HuH-7 (cell line): Measurements from ENCODE around the gene POU3F2.

ENCODE experiments used
- DNase-seq: peaks from one replicate; pipeline ENCODE4 v3.0.0; 2011; ENCODE audit warnings: low spot score

The POU3F2 gene

GRCh38 chr6:98834060-98835031 lies at the start of gene POU3F2:
Gene POU3F2, plus strand, starts transcription at chr6:98834574. Its CDS starts 300 bp downstream, at chr6:98834874.
- peak; percentile 97 for DNase-seq

GRCh38 chr6:98787435-98787834 lies 46.9 kb upstream of the POU3F2 start:
- DNase-seq = no peak

- DNase-seq = no peak
Measured at GRCh38 chr6:98787961-98788360, 46.4 kb upstream of the POU3F2 start.

- DNase-seq = no peak
Measured at GRCh38 chr6:98794307-98794842, 40.0 kb upstream of the POU3F2 start.

- DNase-seq = no peak
Measured at GRCh38 chr6:98797217-98797994, 37.0 kb upstream of the POU3F2 start.

- no peak for DNase-seq
Measured at GRCh38 chr6:98800866-98801265, 33.5 kb upstream of the POU3F2 start.

- DNase-seq = no peak
Measured at GRCh38 chr6:98808541-98809210, 25.7 kb upstream of the POU3F2 start.

GRCh38 chr6:98812220-98812619 lies 22.2 kb upstream of the POU3F2 start:
- DNase-seq = no peak

- no peak for DNase-seq
Measured at GRCh38 chr6:98816799-98817198, 17.6 kb upstream of the POU3F2 start.

GRCh38 chr6:98821756-98822405 lies 12.5 kb upstream of the POU3F2 start:
- no peak for DNase-seq

- no peak for DNase-seq
Measured at GRCh38 chr6:98823428-98824161, 10.8 kb upstream of the POU3F2 start.

GRCh38 chr6:98824162-98824901 lies 10.0 kb upstream of the POU3F2 start:
- DNase-seq = no peak

GRCh38 chr6:98824902-98825599 lies 9.3 kb upstream of the POU3F2 start:
- no peak for DNase-seq

- DNase-seq = no peak
Measured at GRCh38 chr6:98825600-98826230, 8.7 kb upstream of the POU3F2 start.

GRCh38 chr6:98827295-98828159 lies 6.8 kb upstream of the POU3F2 start:
- DNase-seq = no peak

- DNase-seq = no peak
Measured at GRCh38 chr6:98828211-98828788, 6.1 kb upstream of the POU3F2 start.

- no peak for DNase-seq
Measured at GRCh38 chr6:98828941-98829411, 5.4 kb upstream of the POU3F2 start.

- DNase-seq = no peak
Measured at GRCh38 chr6:98830146-98830545, 4.2 kb upstream of the POU3F2 start.
